ENCODE results near the gene SQSTM1.
A peak's percentile ranks its signal among the peaks of the same experiment; 100 is the strongest.
"Not testable (repeated sequence)": the region's sequence is repeated elsewhere in the genome, so short reads cannot be mapped to it uniquely, and the experiment has no call there.

Gene SQSTM1

GRCh38 chr5:179860301-179860700 lies 39.6 kb downstream of the SQSTM1 start:
- DNase-seq: no peak

DNA sequence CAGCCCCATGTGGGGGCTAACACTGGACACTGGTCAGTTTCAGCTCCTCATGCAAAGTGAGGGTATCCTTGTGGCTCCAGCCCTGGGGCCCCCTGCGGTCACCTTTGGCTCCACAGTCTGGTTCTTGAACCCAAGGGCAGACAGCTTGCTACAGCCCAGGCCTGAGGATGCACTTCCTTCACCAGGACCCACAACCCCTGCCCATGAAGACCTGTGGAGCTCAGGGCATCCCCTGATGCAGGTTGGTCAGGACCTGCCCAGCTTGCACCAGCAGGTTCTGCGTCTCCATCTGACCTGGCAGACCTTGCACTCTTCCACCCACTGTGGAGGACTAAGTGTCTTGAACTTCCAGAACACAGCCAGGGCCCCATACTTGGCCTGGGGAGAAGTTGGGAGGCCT lies 41.6 kb downstream of the SQSTM1 start:
- DNase-seq: no peak

- DNase-seq: no peak
Observed at GRCh38 chr5:179862891-179863290, 42.2 kb downstream of the SQSTM1 start.

DNA sequence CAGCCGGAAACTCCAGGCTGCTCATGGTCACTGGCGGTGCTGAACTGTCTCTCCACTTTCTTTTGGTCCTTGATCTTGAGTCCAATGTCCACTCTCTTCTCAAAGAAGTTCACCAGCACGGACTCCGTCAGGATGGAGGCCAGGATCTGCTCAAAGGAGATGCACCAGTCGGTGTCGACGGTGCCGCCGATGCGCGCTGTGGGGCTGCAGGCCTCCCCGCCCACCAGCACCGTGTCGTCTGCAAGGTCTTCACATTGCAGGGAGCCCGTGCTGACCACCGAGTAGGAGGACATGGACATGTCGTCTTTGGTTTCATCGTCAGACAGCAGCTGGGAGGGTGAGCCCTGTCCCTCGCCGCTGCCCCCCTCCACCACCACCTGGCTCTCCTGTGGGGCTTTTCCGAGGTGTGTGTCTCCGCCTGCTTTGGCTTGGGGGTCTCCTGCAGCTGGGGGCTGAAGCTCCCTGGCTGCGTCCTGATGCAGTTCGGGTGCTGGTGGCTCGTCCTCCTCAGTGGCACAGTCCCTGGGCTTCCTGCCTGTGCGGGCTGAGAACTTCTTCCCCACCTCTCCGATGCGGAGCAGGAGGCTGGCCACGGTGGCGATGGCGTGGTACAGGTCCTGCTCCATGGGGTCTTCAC lies 42.9 kb downstream of the SQSTM1 start:
- DNase-seq: no peak

- DNase-seq: no peak
Observed at GRCh38 chr5:179864686-179865085, 44.0 kb downstream of the SQSTM1 start.

DNA sequence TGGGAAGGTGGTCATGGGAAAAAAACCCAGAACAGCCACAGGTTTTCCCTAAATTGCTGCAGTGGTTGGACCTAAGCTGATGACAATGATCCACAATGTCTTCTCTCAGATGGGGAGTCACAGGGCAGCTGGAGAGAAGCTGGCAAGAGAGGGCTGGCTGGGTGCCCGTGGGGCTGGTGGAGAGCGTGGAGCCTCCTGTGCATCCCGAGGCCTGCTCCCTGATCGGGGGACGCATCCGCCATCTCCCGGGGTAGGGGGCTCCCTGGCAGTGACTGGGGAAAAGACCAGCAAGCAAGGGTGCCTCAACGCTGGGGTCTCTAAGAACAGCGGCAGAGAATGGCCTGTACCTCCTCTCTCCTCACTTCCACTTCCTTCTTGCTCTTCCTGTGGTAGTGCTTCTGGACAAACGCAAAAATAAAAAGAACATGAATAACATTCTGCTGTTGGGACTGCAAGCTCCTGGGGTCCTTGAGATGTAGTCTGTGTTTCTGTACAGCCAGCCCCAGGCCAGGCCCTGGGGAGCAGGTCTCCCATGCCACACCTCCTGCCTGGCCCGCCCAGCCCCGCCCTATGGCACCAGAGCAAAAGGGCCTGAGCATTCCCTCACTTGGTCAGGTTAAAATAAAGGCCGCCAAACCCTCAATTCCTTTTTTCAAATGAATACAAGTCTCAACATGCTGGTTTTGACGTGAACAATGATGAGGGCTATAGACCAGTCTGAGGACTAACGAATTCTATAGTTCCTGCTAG lies 45.0 kb downstream of the SQSTM1 start:
- no peak for DNase-seq

DNA sequence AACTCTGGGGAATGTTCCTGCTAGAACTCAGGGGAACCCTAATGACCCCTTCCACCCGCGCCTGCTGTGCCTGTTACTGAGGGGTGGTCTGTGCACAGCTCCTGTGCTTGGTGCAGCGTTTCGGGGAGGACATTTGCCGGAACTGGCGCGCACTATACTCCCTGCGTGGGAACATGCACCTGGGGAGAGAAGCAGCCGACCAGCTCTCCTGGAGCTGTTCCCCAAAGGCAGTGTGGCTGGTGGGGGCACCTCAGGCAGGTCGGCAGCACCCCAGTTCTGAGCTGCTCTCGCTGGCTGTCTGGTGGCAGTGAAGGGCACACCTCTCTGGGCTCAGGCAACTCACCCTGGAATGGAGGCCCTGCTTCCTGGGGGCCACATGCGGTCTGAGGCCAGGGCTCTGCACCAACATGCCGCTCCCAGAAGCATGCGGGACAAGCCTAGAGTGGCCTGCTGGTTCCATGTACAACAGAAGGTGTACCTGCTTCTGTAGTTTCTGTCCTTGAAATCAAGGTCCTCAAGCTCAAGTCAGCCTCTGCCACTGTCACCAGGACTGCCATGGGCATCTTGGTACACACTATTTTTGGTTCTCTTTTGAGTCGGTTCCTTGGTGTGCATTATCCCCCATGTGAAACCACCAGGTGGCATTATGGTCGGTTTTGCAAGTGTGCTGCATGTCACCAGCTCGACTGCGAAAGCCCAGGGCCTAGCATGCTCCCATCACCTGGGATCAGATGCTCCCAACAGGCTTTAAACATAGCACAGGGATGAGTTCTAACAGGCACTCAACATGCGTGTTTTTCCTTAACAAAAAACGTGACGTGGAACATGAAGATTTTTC lies 45.8 kb downstream of the SQSTM1 start:
- peak; percentile 10 to 16 for DNase-seq

GRCh38 chr5:179867079-179867465 lies 46.4 kb downstream of the SQSTM1 start:
- no peak for DNase-seq

- DNase-seq: no peak
Observed at GRCh38 chr5:179867476-179867875, 46.8 kb downstream of the SQSTM1 start.

DNA sequence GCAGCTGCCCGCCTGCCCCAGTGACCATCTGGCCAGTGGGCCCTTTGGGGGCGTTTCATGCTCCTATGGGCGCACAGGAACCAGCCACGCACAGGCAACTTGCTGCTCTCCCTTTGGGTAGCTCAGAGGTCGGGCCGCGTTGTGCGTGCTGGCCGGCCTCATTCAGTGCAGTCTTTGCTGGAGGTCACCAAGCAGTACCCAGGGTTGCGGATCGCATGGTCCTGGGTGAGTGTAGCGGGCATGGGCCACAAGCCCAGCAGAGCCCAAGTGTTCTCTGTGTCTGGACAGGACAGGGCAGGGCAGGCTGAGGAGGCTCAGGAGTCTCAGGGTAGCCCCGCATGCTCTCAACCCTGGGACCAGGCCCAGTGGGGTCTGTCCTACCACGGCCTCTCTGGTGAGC lies 47.8 kb downstream of the SQSTM1 start:
- DNase-seq: no peak

GRCh38 chr5:179869101-179869500 lies 48.4 kb downstream of the SQSTM1 start:
- DNase-seq: no peak

DNA sequence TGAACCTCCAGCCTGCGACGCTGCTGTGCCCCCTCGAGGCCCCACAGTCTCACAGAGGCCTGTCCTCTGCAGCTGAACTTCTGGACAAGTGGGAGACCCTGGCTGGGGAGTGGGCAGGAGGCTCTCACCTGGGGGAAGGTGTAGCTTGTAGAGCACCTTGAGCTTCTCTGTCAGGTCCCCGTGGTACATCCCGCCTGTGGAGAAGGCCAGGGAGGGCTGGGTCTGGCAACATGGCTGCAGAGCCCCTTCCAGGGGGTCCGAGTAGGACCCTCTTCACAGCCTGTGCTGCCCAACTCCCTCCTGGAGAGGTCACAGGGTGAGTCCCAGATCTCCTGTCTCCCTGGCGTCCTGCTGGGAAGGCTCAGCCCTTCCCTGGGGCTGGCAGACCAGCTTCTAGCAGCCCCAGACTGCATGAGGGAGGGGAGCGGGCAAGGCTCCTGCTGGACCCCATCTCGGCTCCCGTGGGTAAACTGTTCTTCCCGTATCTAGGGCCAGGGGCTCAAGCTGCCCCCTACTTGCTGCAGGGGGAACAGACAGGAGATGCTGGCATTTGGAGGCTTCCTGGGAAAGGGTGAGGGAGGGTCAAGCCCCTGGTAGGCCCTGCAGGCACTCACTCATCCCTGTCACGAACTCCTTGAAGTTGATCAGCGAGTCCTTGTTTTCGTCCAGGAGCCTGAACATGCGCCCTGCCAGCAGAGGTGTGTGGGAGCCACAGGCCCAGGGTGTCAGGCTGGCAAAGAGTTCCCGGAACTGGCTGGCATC lies 49.1 kb downstream of the SQSTM1 start:
- DNase-seq: no peak

DNA sequence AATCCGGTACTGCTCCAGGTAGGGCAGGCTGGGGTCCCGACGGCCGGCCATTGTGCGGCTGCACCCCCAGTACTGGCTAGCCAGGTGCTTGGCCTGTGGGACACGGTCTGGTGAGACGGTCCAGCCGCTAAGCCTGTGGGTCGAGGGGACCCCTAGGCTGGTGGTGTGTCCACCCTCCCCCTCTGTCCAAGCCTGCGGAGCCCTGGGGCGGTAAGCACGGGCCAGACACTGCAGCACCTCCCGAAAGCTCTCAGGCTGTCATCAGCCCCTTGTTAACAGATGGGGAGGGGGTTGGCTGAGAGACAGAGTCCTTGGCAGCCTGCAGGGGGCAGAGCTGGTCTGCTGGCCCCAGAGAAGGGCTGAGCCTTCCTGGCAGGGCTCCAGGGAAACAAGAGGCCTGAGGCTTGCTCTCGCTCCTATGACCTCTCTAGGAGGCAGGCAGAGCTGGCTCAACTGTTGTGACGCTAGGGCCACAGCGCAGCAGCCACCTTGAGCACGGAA lies 49.7 kb downstream of the SQSTM1 start:
- DNase-seq: no peak

GRCh38 chr5:179870952-179871351 lies 50.2 kb downstream of the SQSTM1 start:
- DNase-seq: no peak

- DNase-seq: not testable (repeated sequence)
Observed at GRCh38 chr5:179871533-179871932, 50.8 kb downstream of the SQSTM1 start.

DNA sequence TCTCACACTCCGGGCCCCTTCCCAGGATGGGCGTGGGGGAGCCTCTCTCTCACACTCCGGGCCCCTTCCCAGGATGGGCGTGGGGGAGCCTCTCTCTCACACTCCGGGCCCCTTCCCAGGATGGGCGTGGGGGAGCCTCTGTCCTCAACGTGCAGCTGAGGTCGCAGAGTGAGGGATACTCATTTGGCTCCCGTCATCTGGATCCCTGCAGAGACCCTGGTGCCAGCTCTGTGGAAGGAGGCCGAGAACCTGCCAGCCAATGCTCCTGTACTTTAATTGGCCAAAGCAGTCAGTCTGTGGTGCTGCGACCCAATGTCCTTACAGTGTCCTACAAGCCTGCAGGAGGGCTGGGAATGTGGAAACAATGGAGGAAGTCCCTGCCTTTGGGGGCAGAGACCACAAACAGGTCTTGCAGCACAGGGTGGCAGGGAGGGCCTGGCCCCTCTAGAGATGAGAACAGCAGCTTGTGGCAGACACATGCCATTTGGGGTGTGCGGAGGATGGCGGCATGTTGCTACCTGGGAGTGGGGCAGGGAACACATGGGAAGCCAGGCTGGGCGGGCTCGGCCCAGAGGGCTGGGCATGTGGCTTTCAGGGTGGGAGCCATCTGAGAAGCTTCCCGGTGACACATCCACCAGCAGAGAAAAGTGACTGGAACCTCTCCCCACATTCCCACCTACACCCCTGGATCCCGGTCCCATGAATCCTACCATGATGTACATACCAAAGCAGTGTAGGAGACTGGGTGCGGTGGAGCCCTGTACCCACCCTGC lies 51.5 kb downstream of the SQSTM1 start:
- DNase-seq: no peak

DNA sequence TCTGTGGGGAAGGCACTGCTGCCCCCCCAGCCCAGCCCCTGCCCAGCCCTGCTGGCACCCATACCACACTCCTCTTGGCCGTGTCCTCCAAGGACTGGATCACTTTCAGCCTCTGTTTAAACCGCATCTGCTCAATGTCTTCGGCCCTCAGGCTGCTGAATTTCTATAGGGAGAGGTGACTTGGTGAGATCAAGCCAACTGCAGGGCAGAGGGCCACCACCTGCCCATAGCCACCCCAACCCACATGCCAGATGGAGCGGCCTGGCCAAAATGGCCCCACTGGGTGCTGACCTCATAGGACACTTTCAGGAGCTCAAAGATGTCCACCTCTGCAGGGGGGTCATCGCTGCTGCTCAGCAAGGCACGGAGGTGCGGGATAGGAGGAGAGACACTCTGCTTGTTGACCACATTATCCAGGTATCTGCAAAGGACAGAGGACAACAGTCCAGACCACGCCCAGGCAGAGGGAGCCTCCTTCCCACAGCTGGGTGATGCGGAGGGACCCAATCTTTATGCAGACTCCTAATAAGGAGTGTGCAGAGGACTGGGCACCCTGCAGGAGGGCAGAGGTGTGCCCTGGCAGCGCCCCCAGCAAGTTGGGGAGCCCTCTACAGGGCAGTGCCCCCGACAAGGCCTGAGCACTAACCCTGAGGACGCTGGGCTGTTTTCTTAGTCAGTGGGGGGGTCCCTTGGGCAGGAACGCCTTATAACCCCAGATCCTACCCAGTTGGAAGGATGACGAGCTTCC lies 52.3 kb downstream of the SQSTM1 start:
- DNase-seq: no peak

DNA sequence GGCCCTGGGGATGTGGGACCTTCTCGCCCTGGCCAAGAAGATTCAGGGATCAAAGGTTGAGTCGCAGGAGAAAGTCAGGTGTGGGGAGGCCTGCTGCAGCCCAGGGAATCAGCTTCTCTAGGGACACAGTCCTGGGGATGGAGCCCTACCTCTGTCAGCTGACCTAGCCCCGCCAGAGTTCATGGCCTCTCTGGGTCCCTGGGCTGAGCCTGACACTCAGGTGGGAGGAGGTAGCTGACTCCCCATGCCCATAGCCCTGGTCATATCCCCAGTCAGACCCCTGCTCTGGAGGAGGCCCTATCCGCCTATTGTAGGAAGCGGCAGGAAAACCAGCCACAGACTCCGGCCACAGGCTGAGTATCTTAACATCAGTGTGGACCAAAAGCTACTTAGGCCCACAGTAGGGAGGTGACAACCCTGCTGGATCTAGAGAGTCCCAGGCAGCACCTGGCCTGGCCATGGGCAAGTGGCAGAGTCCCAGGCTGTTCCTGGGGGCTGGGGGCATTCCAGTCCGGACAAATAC lies 52.9 kb downstream of the SQSTM1 start:
- DNase-seq: no peak

DNA sequence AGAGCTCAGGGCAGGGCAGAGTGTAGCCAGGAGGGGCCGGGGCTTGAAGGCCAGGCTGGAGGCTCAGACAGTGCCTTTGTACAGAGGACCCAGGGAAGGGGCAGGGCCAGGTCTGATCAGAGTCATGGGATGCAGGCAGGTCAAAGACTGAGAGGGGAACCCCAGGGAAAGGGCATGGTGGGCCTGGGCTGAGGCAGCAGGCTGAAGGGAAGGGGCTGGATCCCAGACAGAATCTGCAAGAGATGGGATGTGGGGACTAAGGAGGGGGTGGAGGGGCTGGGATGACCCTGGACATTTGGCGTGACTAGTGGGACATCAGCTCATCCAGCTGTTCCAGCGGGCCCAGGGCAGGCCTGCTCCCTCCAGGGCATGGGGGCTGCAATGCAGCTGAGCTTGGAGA lies 53.4 kb downstream of the SQSTM1 start:
- no peak for DNase-seq

- DNase-seq: no peak
Observed at GRCh38 chr5:179874536-179875292, 54.0 kb downstream of the SQSTM1 start.

Measured in stimulated activated CD4-positive, alpha-beta T cell treated with anti-CD3 and anti-CD28 coated beads, Interleukin-2, amount 100 ng/mL, for 48 hours (primary cell).